Stimulated activated CD4-positive, alpha-beta T cell treated with anti-CD3 and anti-CD28 coated beads, Interleukin-4, amount 100 ng/mL, for 24 hours (primary cell): ENCODE results near the gene B4GALT6.

Source experiments
- DNase-seq: peaks from one replicate; pipeline ENCODE4 v3.0.0-alpha.2; 2020

The B4GALT6 gene

DNA sequence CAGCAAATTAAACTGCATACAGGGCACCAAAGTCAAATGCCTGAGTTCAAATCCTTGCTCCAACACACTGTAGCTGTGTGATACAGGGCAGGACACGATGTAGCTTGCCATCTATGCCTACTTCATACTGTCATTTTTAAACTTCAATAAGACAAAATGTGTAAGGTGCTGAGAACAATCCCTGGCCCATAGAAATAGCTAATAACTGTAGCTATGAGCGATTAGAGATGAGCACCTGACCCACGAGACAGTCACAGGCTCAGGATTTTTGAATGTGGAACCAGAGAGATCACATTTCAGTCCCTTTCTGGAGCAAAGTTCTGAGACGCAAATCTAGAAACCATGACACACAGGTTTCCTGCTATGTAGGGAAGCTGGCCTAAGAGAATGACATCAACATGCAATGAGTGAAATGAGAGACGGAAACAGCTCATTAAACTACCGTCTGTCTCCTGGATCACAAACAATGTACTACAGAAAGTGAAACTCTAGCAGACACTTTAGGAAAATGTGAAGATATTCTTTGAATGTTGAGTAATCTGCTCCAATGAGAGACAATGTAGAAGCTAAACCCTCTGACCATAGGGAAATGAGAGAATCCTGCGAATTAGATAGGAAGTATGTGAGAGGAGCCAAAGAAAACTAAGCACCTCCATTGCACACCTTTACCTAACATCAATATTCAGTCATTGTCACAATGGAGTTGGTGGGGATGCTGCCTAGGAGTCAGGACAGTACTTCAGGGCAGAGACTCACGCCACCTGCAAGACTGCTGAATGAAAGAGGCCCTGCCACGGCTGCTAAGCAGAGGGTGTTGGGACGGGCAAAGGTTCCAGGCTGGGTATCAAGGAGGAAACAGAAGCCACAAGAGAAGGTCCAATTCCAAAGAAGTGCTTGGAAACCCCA lies 25.5 kb downstream of the B4GALT6 start:
- no peak for DNase-seq

DNA sequence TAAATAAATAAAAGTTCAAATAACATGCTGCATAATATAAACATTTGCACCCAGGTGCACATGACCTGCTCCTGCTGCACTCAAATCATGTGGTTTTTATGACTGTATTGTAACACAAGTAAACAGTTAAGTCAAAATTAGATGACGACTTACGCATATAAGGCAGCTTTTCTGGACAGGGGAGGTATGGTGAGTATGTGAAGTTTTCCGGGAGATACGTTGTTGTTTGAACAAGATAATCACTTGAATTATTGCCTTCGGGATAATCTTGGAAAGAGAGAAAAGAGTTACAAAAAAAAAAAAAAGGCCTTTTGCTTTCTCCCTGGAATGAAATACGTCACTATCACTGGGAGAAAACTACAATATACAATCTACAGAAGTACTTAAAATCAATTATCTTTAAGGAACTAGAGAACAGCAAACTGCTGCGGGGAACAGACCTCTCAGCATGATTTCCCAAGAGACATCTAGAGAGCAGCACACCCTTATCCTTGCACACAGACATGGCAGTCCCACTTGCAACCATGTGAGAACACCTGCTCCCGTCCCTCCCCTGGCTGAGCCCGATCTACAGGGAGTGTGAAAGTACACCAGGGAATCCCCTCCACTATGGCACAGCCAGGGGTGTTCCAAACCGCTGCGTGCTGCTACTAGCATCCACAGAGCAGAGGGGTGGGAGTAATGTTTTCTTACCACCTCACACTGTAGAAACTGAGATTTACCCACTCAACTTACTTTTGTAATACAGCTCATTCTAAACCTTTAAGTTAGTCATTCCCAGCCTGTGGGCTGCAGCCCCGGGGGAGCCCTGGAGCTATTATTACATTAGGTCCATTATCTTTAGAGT lies 26.3 kb downstream of the B4GALT6 start:
- peak; percentile 51 for DNase-seq

- no peak for DNase-seq
These were observed 27.6 kb downstream of the B4GALT6 start for GRCh38 chr18:31656754-31657153.

DNA sequence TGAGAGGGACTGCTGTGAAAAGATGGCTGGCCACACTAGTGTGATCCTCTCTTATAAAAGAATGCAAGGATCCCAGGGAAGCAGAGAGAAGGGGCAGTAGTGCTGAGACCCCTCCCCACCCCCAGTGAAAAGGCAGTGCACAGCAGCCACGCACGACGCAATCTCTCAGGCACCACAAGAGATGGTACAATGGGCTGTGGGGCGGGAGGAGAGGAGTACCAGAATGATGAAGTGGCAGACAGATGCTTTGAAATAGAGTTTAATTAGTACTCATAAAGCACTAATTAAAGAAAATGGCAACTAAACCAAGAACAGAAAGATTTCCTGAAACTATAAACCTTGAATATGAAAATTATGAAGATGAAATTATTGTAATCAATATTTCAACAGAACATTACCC lies 29.0 kb downstream of the B4GALT6 start:
- DNase-seq: no peak

DNA sequence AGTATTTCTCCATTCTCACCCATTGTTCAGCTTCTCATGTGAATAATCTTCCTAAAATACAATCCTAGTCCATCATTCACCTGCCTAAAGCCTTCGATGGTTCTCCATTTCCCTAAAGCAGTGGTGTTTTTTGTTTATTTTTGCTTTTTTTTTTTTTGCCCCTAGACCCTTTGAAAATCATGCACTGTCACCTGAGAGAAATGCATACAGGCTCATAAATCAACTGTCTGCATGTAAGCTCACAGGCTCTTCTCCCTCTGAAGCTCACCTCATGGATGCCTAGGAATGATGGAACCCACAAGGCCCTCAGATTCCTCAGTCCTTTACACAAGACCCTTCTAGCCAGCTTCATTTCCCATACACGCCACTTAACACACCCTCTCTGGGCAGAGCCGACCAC lies 31.5 kb downstream of the B4GALT6 start:
- no peak for DNase-seq

DNA sequence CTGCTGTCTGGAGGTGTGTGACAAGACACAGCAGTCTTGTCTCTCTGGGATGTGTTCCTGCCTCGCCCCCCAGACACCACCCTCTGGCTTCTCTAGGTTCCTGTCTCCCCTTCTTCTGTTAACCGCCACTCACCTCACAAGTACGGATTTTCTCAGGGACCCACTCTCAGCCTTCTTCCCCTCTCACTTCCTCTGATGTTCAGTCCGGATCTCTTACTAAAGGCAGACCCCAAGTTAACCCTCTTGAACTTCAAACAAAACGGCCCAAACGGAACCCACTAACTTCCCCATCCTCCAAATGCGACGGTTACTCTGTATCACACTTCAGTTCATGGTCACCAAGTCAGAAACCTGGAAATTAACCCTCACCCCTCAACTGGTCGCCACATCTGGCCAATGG lies 32.0 kb downstream of the B4GALT6 start:
- no peak for DNase-seq

DNA sequence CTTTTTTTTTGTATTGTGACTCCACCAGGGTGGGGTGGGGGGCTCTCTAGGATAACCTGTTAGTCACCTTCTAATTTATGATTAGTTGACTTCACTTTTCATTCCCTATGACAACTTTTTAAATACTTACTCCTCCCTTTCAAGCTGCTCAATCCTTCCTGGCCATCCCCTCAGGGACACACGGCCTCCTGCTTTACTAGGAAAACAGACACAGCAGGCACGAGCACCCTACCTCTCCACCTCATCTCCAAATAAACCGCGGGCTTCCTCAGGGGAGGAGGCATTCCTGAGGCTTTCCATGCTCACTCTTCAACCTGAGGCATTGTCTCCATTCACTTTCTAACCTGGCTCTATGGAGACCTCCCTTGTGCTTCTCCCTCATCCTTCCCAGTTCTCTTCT lies 33.0 kb downstream of the B4GALT6 start:
- DNase-seq: no peak

- DNase-seq: no peak
These were observed 34.2 kb downstream of the B4GALT6 start for GRCh38 chr18:31649978-31650719.

GRCh38 chr18:31649449-31649848 lies 34.9 kb downstream of the B4GALT6 start:
- no peak for DNase-seq

- DNase-seq: no peak
These were observed 35.4 kb downstream of the B4GALT6 start for GRCh38 chr18:31648966-31649429.

DNA sequence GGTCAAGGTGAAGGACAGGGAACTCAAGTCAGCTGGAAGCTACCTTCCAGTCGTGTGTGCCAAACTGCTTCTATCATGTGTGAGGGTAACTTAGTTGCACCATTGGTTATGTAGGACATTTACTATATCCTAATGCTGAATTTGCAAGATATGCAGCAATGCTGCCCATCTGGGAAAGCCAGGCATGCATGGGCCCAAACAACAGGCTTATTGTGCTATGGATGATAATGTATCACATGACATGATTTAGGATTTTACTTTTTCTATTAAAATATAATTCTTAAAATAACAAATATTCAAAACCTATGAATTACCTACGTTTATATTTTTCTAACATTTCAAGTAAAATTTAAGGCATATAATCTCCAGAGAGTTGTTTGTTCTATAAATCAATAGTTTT lies 35.9 kb downstream of the B4GALT6 start:
- DNase-seq: no peak

DNA sequence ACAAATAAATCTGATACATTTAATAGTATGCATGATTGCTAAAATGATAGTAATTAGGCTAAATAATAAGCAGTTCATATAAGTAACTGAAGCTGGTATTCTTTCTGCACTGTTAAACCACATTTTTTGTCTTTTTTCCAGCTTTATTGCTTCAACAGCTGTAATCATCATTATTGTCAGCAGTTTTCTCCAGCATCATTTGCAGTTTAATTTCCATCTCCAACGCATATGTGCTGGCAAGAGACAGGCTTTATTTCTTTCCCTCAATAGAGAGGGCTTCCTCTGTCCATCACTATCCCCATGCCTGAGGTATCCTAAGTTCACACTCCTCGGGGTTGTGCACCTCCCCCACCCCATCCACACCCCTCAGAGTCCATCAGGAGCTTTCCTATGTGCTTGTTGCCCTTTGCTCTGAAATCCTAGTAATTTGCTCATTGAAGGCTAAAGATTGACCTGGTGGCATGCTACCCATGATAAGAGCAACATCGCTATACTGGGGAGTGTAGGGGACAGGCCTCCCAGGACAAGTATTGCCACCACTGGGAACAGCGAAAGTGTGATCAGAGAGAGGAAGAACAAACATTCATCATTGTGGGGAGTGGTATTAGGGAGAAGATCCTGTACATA lies 37.1 kb downstream of the B4GALT6 start:
- no peak for DNase-seq

GRCh38 chr18:31646332-31647126 lies 37.9 kb downstream of the B4GALT6 start:
- DNase-seq: no peak

DNA sequence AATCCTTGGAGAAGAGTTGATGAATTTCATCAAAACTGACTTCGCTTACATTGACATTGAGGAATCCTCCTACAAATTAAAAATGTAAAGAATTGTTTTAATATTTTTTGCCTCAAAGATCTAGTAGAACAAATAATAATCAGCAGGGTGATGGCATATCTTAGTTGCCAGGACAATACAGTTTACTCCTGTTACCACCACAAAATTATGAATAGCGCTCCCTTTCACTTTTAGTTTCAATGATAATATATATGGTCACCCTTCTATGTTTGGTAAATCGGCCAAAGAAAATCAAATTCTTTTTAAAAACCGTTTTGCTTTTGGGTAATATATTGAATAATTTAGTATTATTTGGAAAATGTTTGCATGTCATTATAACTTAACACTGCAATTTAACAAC lies 39.0 kb downstream of the B4GALT6 start:
- DNase-seq: no peak

DNA sequence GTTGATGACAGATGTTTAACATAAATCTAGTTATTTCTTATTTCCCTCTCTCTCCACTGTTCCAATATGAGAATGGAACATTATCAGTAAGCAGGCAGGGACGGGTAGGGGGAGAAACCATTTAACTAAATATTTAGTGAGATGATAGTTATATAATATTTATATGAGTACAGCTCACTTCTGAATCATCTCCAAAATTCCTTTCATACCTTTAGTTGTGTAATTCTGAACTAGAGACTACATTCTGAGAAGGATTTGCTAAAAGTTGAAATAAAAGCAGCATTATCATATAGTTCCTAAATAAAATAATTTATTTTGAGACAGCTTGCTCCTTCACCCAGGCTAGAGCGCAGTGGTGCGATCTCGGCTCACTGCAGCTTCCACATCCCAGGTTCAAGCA lies 41.4 kb downstream of the B4GALT6 start:
- no peak for DNase-seq

GRCh38 chr18:31637445-31637844 lies 46.9 kb downstream of the B4GALT6 start:
- DNase-seq: no peak

DNA sequence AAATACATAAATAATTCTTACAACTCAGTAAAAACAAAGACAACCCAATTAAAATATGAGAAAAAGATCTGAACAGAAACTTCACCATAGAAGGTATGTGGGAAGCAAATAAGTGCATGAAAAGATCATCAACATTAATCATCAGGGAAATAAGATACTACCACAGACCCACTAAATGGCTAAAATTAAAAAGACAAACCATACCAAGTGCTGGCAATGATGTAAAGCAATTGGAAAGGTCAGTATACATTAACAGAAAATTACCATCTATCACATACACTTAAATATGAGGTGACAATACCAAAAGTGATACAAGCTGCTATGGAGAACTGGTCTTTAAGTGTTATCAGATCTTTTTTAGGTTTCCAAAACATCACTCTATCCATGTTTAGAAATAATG lies 48.0 kb downstream of the B4GALT6 start:
- no peak for DNase-seq

- DNase-seq: no peak
These were observed 50.1 kb downstream of the B4GALT6 start for GRCh38 chr18:31634331-31634713.

DNA sequence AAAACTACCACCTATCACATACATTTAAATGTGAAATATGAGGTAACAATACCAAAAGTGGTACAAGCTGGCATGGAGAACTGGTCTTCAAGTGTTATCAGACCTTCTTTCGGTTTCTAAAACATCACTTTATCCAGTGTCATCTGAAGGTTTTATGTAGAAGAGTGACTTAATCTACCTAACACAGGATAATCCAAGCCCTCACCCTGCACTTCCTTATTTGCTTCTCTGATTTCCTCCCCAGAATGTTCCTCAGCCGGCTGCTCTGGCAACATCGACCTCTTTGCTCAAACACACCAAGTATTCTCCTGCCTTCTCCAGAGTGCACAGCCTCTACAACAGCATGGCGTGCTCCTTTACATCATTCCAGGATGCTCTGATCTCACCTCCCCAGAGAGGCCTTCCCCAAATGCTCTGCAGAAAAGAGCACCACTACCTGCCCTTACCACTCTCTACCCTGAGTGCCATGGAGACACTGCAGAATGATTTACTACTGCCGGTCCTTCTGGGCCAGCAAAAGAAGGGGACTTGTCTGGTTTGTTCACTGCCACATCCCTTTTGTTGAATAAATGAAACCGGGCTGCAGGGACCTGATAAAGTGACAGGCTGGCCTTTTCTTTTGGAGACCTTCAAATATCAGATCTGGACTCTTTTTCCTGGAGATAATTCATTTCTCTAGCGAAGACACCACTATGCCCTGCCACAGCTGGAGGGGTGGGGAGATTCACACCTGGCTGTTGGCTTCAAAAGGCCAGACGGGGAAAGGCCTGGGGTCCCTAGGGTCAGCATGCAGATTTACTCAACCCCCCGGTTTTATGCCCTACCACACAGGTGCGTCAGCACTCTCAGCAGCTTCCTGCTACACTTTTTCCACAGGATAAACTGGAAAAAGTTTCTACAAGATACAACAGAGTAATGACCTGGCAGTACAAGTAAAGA lies 50.7 kb downstream of the B4GALT6 start:
- DNase-seq: no peak

DNA sequence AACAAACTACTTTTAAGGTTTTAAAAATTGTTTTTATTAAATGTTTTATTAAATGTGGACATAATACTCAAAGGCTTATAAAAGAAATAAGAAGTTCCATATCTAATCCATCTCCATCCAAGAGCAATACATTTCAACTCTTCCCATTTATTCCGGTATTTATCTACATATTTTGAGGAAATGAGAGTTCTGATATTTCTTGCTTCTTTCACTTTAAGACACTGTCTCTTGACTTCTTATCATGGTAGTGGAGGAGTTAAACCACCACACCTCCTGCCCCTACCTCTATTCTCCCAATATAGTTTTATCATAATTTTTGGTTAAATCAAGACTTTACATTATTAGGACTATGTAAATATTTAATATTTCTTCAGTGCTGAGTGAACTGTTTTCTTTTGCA lies 52.0 kb downstream of the B4GALT6 start:
- no peak for DNase-seq

- no peak for DNase-seq
These were observed 52.9 kb downstream of the B4GALT6 start for GRCh38 chr18:31631526-31631925.
